SK-N-SH treated with all-trans-retinoic acid at 6 μM for 48 hours (cell line): ENCODE measurements around the gene CPD.

Source experiments
- ARNTL ChIP-seq: fragments of 450-650 bp; formaldehyde crosslinking; IDR thresholded peaks from 2 replicates; pipeline ENCODE4 v1.5.0; 2020; ENCODE audit warnings: low read depth, mild to moderate bottlenecking, moderate library complexity, borderline replicate concordance
- BACH2 ChIP-seq: fragments of 250-450 bp; sonication (Bioruptor Pico); IDR thresholded peaks from 2 replicates; pipeline ENCODE4 v1.9.0; 2021; ENCODE audit warnings: mild to moderate bottlenecking, borderline replicate concordance
- CSRNP3 ChIP-seq: fragments of 250-450 bp; sonication (Bioruptor Pico); IDR thresholded peaks from 2 replicates; pipeline ENCODE4 v1.5.1; 2021; ENCODE audit warnings: mild to moderate bottlenecking, moderate library complexity
- ESRRG ChIP-seq: fragments of 250-450 bp; sonication (Bioruptor Pico); IDR thresholded peaks from 2 replicates; pipeline ENCODE4 v1.6.1; 2021; ENCODE audit warnings: mild to moderate bottlenecking
- GLIS3 ChIP-seq: fragments of 250-450 bp; sonication (Bioruptor Pico); IDR thresholded peaks from 2 replicates; pipeline ENCODE4 v1.5.0; 2020; ENCODE audit warnings: mild to moderate bottlenecking, moderate library complexity
- PPARA ChIP-seq: fragments of 250-450 bp; sonication (Bioruptor Pico); IDR thresholded peaks from 2 replicates; pipeline ENCODE4 v1.5.0; 2020; ENCODE audit warnings: mild to moderate bottlenecking, borderline replicate concordance
- RARB ChIP-seq: fragments of 250-450 bp; sonication (Bioruptor Pico); IDR thresholded peaks from 2 replicates; pipeline ENCODE4 v1.8.0; 2021; ENCODE audit warnings: mild to moderate bottlenecking, moderate library complexity
- TOX ChIP-seq: fragments of 250-450 bp; sonication (Bioruptor Pico); IDR thresholded peaks from 2 replicates; pipeline ENCODE4 v1.8.0; 2021; ENCODE audit warnings: mild to moderate bottlenecking, moderate library complexity, borderline replicate concordance
- ZFP3 ChIP-seq: fragments of 250-450 bp; sonication (Bioruptor Pico); IDR thresholded peaks from 2 replicates; pipeline ENCODE4 v1.5.0; 2020; ENCODE audit warnings: mild to moderate bottlenecking, moderate library complexity
- ZFP30 ChIP-seq: fragments of 450-650 bp; formaldehyde crosslinking; IDR thresholded peaks from 2 replicates; pipeline ENCODE4 v1.5.0; 2022; ENCODE audit warnings: mild to moderate bottlenecking, moderate library complexity
- ZNF565 ChIP-seq: fragments of 450-650 bp; formaldehyde crosslinking; conservative IDR thresholded peaks from 2 replicates; pipeline ENCODE4 v1.5.0; 2020; ENCODE audit warnings: low read depth, mild to moderate bottlenecking, moderate library complexity
- ZNF70 ChIP-seq: fragments of 450-650 bp; formaldehyde crosslinking; IDR thresholded peaks from 2 replicates; pipeline ENCODE4 v1.5.0; 2020; ENCODE audit warnings: mild to moderate bottlenecking, moderate library complexity
- TF ChIP-seq, protein P1 (sequence below): fragments of 250-450 bp; sonication (Bioruptor Pico); IDR thresholded peaks from 2 replicates; pipeline ENCODE4 v1.5.1; 2020; ENCODE audit warnings: low read depth, mild to moderate bottlenecking, moderate library complexity
- TF ChIP-seq, protein P2 (sequence below): fragments of 250-450 bp; sonication (Bioruptor Pico); IDR thresholded peaks from 2 replicates; pipeline ENCODE4 v1.5.0; 2020; ENCODE audit warnings: mild to moderate bottlenecking, moderate library complexity

DNA sequence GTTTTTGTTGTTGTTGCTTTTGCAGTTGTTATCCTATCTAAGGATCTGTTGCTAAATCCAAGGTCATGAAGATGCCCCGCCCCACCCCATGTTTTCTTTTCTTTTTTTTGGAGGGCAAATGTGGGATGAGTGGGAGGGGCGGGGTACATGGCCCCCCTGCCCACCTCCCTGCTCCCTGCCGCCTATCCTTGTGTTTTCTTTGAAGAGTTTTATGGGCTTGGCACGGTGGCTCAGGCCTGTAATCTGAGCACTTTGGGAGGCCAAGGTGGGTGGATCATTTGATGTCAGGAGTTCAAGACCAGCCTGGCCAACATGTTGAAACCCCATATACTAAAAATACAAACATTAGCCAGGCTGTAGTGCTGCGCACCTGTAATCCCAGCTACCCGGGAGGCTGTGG lies 79.6 kb downstream of the CPD start:
- TF ChIP-seq ESRRG (CRISPR knock-in tag) (no peak), ARNTL (CRISPR knock-in tag) (no peak), CSRNP3 (CRISPR knock-in tag) (no peak), PPARA (no peak), ZFP3 (CRISPR knock-in tag) (no peak), ZFP30 (CRISPR knock-in tag) (no peak), GLIS3 (CRISPR knock-in tag) (no peak), TOX (no peak), RARB (CRISPR knock-in tag) (no peak), ZNF70 (no peak), ZNF565 (CRISPR knock-in tag) (no peak), BACH2 (CRISPR knock-in tag) (no peak)
- TF ChIP-seq, protein P1, sequence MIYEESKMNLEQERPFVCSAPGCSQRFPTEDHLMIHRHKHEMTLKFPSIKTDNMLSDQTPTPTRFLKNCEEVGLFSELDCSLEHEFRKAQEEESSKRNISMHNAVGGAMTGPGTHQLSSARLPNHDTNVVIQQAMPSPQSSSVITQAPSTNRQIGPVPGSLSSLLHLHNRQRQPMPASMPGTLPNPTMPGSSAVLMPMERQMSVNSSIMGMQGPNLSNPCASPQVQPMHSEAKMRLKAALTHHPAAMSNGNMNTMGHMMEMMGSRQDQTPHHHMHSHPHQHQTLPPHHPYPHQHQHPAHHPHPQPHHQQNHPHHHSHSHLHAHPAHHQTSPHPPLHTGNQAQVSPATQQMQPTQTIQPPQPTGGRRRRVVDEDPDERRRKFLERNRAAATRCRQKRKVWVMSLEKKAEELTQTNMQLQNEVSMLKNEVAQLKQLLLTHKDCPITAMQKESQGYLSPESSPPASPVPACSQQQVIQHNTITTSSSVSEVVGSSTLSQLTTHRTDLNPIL (CRISPR knock-in tag), result no peak
- TF ChIP-seq, protein P2, sequence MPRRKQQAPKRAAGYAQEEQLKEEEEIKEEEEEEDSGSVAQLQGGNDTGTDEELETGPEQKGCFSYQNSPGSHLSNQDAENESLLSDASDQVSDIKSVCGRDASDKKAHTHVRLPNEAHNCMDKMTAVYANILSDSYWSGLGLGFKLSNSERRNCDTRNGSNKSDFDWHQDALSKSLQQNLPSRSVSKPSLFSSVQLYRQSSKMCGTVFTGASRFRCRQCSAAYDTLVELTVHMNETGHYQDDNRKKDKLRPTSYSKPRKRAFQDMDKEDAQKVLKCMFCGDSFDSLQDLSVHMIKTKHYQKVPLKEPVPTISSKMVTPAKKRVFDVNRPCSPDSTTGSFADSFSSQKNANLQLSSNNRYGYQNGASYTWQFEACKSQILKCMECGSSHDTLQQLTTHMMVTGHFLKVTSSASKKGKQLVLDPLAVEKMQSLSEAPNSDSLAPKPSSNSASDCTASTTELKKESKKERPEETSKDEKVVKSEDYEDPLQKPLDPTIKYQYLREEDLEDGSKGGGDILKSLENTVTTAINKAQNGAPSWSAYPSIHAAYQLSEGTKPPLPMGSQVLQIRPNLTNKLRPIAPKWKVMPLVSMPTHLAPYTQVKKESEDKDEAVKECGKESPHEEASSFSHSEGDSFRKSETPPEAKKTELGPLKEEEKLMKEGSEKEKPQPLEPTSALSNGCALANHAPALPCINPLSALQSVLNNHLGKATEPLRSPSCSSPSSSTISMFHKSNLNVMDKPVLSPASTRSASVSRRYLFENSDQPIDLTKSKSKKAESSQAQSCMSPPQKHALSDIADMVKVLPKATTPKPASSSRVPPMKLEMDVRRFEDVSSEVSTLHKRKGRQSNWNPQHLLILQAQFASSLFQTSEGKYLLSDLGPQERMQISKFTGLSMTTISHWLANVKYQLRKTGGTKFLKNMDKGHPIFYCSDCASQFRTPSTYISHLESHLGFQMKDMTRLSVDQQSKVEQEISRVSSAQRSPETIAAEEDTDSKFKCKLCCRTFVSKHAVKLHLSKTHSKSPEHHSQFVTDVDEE (CRISPR knock-in tag), result no peak
